Neutrophil (primary cell): ENCODE results near the gene MAST4.

Experiments used
- H3K27ac ChIP-seq: fragments of 200-600 bp; sonication (generic); 2 replicates; pipeline ENCODE4 v1.5.1; 2016; ENCODE audit warnings: mild to moderate bottlenecking, moderate library complexity
- H3K27me3 ChIP-seq: fragments of 200-600 bp; sonication (generic); 2 replicates; pipeline ENCODE4 v1.6.0; 2016; ENCODE audit warnings: mild to moderate bottlenecking
- H3K36me3 ChIP-seq: fragments of 200-600 bp; sonication (generic); 2 replicates; pipeline ENCODE4 v1.5.1; 2017
- H3K4me1 ChIP-seq, 2 experiments: fragments of 200-600 bp in 1 of 2; sonication (generic) in 1 of 2; 1 replicate in 1 of 2; 2 replicates in 1 of 2; pipeline versions ENCODE4 v1.5.1 to v1.6.1; 2013 to 2016; ENCODE audit warnings: low read depth in 1 of 2, low read length in 1 of 2, mild to moderate bottlenecking in 1 of 2, moderate library complexity in 1 of 2; ENCODE audit not compliant: control insufficient read depth in 1 of 2, insufficient read depth in 1 of 2
- H3K4me3 ChIP-seq, 2 experiments: fragments of 200-600 bp in 1 of 2; sonication (generic) in 1 of 2; 1 replicate in 1 of 2; 2 replicates in 1 of 2; pipeline ENCODE4 v1.5.1; 2013 to 2016; ENCODE audit warnings: low read depth in 1 of 2, low read length in 1 of 2, mild to moderate bottlenecking in 1 of 2, moderate library complexity in 1 of 2
- H3K9me3 ChIP-seq: fragments of 200-600 bp; sonication (generic); 2 replicates; pipeline ENCODE4 v1.5.1; 2016
- TF ChIP-seq, protein P1 (sequence below): fragments of 200-600 bp; sonication (generic); IDR thresholded peaks from 2 replicates; pipeline ENCODE4 v1.5.1; 2016; ENCODE audit warnings: antibody characterized with exemption

MAST4 gene

DNA sequence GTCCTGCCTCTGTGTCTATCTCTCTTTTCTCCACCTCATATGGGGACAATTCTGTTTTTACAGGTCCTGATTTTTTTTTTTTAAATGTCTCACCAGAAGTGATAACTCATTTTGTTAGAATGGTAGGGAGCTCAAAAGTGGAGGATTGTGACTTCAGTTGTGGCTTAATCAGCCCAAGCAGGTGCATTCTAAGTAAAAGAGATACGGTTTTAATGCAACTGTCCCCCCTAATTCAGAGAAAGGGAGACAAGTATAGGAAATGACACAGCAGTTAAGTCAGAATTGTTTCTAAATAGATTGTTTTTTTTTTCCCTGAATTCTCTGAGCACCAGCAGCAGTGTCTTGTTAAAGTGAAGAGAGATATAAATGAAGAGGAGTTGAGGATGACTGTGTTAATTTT lies 24.5 kb downstream of the MAST4 start:
- H3K27me3 ChIP-seq: no peaks in the 10 kb centered on the region
- H3K4me3 ChIP-seq: no peak overlapping the region
- TF ChIP-seq, protein P1, sequence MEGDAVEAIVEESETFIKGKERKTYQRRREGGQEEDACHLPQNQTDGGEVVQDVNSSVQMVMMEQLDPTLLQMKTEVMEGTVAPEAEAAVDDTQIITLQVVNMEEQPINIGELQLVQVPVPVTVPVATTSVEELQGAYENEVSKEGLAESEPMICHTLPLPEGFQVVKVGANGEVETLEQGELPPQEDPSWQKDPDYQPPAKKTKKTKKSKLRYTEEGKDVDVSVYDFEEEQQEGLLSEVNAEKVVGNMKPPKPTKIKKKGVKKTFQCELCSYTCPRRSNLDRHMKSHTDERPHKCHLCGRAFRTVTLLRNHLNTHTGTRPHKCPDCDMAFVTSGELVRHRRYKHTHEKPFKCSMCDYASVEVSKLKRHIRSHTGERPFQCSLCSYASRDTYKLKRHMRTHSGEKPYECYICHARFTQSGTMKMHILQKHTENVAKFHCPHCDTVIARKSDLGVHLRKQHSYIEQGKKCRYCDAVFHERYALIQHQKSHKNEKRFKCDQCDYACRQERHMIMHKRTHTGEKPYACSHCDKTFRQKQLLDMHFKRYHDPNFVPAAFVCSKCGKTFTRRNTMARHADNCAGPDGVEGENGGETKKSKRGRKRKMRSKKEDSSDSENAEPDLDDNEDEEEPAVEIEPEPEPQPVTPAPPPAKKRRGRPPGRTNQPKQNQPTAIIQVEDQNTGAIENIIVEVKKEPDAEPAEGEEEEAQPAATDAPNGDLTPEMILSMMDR: no peak
- no peaks in the 10 kb centered on the region for H3K36me3 ChIP-seq
- H3K27ac ChIP-seq: no peak overlapping the region
- H3K4me1 ChIP-seq: no peaks in the 10 kb centered on the region
- H3K9me3 ChIP-seq: no peaks in the 10 kb centered on the region

DNA sequence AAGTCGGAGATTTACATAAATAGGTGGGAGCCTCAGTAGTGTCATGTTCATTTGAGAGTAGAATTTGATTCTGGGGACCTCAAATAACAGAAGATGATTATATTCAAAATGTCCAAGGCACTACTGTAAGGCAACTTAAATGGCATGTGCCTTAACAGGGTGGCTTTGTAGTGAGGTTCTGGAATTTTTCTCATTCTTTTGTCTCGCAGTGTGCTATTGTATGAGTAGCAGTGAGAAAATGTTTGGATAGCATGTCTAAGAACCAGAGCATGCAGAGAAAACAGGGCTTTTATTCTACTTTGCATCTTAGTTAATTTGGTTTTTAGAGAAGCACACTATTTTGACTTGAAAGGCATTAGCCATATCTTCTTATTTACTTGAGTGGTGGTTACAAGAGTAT lies 25.0 kb downstream of the MAST4 start:
- no peaks in the 10 kb centered on the region for H3K27me3 ChIP-seq
- TF ChIP-seq, protein P1: no peak
- no peaks in the 10 kb centered on the region for H3K4me1 ChIP-seq
- no peaks in the 10 kb centered on the region for H3K9me3 ChIP-seq
- H3K36me3 ChIP-seq: no peaks in the 10 kb centered on the region
- H3K27ac ChIP-seq: no peak overlapping the region
- no peak overlapping the region for H3K4me3 ChIP-seq

DNA sequence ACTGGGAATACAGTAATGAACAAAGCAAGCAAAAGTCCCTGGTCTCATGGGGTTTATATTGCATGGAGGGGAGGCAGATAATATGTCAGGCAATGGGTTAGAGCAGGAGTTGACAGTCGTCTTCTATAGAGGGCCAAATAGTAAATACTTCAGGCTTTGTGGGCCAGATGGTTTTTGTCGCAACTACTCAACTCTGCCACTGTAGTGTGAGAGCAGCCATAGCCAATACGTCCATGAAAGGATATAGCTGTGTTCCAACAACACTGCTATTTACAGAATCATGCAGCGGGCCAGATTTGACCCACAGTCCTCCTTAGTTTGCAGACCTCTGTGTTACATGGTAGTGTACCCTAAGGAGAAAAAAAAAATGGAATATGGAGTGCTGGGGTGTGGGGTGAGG lies 25.5 kb downstream of the MAST4 start:
- TF ChIP-seq, protein P1: no peak

DNA sequence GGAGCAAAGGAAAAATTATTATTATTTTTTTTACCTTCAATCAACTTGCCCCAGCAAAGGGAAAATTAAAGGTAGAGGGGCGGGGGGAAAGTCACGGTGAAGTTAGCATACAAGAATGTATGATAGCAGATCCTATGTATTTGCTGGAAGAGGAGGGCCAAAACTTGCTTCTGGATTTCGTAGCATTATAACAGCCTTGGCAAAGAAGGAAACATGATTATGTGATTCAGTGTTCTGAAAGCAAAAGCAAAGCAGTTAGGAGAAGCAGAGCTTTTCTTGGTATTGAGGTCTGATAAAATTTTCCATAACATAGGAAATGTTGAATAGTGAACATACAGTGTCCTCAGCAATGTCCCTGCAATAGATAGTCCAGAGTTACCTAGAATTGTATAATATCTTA lies 32.4 kb downstream of the MAST4 start:
- no peak overlapping the region for H3K27ac ChIP-seq
- no peaks in the 10 kb centered on the region for H3K4me1 ChIP-seq
- no peaks in the 10 kb centered on the region for H3K9me3 ChIP-seq
- no peaks in the 10 kb centered on the region for H3K36me3 ChIP-seq
- no peaks in the 10 kb centered on the region for H3K27me3 ChIP-seq
- no peak overlapping the region for H3K4me3 ChIP-seq
- TF ChIP-seq, protein P1: no peak

More for the DNA sequence above, 25.5 kb downstream of the MAST4 start:
- H3K27ac ChIP-seq: no peak overlapping the region
- no peaks in the 10 kb centered on the region for H3K27me3 ChIP-seq
- H3K4me1 ChIP-seq: no peaks in the 10 kb centered on the region
- H3K4me3 ChIP-seq: no peak overlapping the region
- no peaks in the 10 kb centered on the region for H3K9me3 ChIP-seq
- no peaks in the 10 kb centered on the region for H3K36me3 ChIP-seq

DNA sequence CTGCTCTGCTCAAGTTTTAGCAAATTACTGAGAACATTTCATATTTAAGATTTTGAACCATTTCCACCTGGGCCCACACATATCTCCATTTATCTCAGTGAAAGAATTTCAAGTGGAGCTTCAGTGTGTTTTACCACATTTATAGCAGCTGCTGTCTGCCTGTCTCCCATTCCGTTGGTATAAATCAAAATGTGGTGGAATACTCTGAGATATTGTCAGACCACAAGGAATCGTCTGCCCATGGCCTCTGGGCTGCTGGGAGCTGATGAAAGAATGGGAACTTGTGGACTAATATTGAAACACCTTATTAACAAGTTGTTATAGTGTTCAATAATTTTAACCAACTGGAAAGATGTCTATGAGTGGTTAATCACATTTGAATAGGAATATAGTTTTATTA lies 33.3 kb downstream of the MAST4 start:
- Histone ChIP-seq H3K4me1 (no peaks in the 10 kb centered on the region), H3K4me3 (no peak overlapping the region), H3K27ac (no peak overlapping the region), H3K27me3 (no peaks in the 10 kb centered on the region), H3K9me3 (no peaks in the 10 kb centered on the region), H3K36me3 (no peaks in the 10 kb centered on the region)
- TF ChIP-seq, protein P1: no peak

DNA sequence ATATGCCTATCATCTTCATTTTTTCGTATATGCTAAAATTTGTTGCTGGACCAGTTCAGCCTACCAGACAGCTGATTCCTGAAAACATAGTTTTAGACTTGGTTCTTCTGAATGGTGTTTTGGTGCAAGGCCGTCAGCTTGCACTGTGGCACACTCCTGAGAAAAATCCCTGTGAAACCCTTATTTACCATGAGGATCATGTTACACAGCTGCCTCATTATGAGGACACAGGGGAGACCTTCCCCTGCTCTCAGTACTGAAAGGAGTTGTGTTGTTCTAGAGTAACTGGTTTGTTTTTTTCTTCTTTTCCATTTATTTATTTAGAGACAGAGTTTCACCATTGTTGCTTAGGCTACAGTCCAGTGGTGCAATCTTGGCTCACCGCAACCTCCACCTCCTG lies 37.6 kb downstream of the MAST4 start:
- no peaks in the 10 kb centered on the region for H3K27me3 ChIP-seq
- H3K9me3 ChIP-seq: no peaks in the 10 kb centered on the region
- H3K4me1 ChIP-seq: no peaks in the 10 kb centered on the region
- no peaks in the 10 kb centered on the region for H3K36me3 ChIP-seq
- TF ChIP-seq, protein P1: no peak
- H3K4me3 ChIP-seq: no peak overlapping the region
- H3K27ac ChIP-seq: no peak overlapping the region
